IPS-18c (cell line): Measurements from ENCODE around the gene BMPR2.
"Not testable (repeated sequence)": the region's sequence is repeated elsewhere in the genome, so short reads cannot be mapped to it uniquely, and the experiment has no call there.

Experiments
- H3K4me3 ChIP-seq: 2 replicates; pipeline ENCODE4 v1.7.0; 2013; ENCODE audit warnings: low read depth, mild to moderate bottlenecking, low read length, moderate library complexity; ENCODE audit not compliant: insufficient read depth
- H3K9me3 ChIP-seq: one replicate; pipeline ENCODE4 v1.6.1; 2013; ENCODE audit warnings: mild to moderate bottlenecking, low read length, moderate library complexity; ENCODE audit not compliant: control insufficient read depth, insufficient read depth

BMPR2 gene

GRCh38 chr2:202426751-202427150 is 50.6 kb downstream of the BMPR2 start:
- Histone ChIP-seq H3K9me3 (no peaks in the 10 kb centered on the region), H3K4me3 (no peak overlapping the region)

GRCh38 chr2:202429164-202429980 is 53.2 kb downstream of the BMPR2 start:
- H3K4me3 ChIP-seq: no peak overlapping the region
- H3K9me3 ChIP-seq: no peaks in the 10 kb centered on the region

DNA sequence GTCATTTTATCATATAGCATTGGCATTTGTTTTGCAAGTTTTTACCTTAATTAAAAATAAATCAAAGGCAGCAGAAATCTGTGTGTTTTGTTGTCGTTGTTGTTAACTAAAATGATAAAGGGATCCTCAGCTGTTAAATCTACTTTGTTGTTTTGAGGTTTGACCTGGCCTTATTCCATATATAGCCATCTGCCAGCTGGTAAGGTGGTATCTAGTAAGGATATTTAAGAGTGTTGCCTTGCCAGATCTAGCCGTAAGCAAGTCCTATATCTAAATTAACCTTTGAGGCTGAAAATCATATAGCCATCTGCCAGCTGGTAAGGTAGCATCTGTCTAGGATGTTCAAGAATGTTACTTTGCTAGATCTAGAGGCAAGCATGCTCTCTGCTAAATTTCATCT is 56.6 kb downstream of the BMPR2 start:
- Histone ChIP-seq H3K4me3 (no peak overlapping the region), H3K9me3 (no peaks in the 10 kb centered on the region)

DNA sequence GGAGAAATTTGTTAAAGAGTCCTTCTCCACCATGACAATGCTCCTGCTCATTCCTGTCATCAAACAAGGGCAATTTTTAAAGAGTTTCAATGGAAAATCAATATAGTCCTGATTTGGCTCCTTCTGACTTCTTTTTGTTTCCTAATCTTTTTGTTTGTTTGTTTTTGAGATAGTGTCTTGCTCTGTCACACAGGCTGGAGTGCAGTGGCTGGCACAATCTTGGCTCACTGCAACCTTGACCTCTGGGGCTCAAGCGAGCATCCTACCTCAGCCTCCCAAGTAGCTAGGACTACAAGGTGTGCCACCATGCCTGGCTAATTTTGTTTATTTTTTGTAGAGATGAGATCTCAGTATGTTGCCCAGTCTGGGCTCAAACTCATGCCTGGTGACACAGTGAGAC is 58.3 kb downstream of the BMPR2 start:
- Histone ChIP-seq H3K9me3 (no peaks in the 10 kb centered on the region), H3K4me3 (no peak overlapping the region)

DNA sequence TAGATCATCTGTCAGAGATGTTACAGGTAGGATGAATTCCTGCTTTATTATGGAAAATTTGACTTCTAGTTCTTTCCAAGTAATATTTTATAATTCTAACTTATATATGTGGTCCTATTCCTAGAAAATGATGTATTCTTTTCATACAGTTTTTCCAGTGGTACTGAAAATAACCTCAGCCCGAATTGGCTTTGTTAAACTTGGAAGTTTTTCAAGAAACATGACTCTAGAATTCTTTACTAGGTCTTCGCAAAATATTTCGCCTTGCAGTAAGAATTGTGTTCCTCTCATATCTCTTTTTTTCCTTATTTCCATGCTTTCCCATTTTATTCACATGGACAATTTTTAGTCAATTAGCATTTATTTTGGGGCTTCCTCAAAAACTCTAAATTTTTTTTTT is 60.5 kb downstream of the BMPR2 start:
- no peaks in the 10 kb centered on the region for H3K9me3 ChIP-seq
- no peak overlapping the region for H3K4me3 ChIP-seq

DNA sequence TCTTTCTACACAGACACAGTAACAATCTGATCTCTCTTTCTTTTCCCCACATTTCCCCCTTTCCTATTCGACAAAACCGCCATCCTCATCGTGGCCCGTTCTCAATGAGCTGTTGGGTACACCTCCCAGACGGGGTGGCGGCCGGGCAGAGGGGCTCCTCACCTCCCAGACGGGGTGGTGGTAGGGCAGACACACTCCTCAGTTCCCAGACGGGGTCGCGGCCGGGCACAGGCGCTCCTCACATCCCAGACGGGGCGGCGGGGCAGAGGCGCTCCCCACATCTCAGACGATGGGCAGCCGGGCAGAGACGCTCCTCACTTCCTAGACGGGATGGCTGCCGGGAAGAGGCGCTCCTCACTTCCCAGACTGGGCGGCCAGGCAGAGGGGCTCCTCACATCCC is 64.0 kb downstream of the BMPR2 start:
- not testable (repeated sequence) for H3K4me3 ChIP-seq, H3K9me3 ChIP-seq

DNA sequence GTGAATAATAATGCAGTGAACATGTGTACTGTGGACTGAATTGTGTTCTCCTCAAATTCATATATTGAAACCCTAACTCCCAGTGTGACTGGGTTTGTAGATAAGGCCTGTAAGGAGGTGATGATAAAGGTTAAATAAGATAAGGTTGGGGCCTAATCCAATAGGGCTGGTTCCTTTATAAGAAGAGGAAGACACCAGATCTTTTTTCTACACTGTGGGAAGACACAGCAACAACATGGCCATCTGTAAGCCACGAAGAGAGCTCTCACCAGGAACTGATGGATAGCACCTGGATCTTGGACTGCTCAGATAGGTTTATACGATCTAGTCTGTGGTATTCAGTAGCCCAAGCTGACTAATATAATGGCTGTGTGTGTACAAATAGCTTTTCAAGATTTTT is 66.8 kb downstream of the BMPR2 start:
- Histone ChIP-seq H3K9me3 (no peaks in the 10 kb centered on the region), H3K4me3 (no peak overlapping the region)

- Histone ChIP-seq H3K4me3 (no peak overlapping the region), H3K9me3 (no peaks in the 10 kb centered on the region)
Observed at GRCh38 chr2:202444000-202444399, 67.9 kb downstream of the BMPR2 start.

DNA sequence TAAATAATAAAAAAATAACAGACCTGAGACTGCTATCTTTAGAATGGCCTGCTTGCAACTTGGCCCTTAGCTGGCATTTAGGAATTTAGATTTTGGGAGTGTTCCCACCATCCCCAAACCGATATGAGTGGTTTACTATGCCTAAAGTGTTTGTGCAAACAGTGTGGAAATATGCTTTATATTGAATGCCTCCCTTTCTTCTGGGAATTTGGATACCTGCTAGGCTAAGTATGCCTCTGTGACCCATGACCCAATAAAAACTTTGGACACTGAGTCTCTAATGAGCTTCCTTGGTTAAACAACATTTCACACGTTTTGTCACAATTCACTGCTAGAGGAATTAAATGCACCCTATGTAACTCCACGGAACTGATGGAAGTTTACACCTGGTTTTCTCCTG is 73.2 kb downstream of the BMPR2 start:
- no peak overlapping the region for H3K4me3 ChIP-seq

DNA sequence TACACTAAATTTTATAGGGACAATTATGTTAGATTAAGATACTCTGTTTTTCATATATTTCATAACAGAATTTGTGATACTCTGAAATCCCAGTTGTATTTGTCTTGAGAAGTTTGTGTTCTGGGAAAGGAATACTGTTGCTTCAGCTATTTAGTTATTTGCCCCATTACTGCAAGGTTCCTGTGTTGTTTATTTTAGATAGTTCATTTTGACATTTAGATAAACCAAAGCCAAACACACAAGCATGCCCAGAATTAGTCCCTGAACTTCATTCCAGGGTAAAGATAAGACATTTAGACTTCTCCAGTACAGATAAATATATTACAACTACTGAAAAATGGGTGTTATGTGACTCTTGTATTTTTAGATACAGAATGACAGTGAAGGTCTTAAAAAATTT is 74.7 kb downstream of the BMPR2 start:
- Histone ChIP-seq H3K9me3 (no peaks in the 10 kb centered on the region), H3K4me3 (no peak overlapping the region)

More for the DNA sequence above, 73.2 kb downstream of the BMPR2 start:
- no peaks in the 10 kb centered on the region for H3K9me3 ChIP-seq

DNA sequence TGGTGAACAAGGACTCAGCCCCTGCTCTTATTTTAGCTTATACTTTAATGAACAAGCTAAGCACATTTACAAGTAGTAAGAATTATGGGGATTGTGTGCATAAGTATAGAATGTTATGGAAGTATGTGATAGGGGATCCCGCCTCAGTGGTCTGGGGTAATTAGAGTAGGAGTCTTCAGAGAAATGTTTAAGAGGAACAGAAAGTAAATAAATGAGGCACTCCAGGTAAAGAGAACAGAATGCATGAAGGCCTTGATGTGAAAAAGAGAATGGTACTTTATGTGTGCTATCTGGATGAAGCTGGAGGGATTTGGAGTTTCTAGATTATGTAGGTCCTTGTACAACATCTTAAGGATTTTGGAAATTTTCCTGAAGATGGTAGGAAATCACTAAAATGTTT is 76.6 kb downstream of the BMPR2 start:
- Histone ChIP-seq H3K9me3 (no peaks in the 10 kb centered on the region), H3K4me3 (no peak overlapping the region)

- H3K9me3 ChIP-seq: no peaks in the 10 kb centered on the region
Observed at GRCh38 chr2:202454536-202454935, 78.4 kb downstream of the BMPR2 start.

GRCh38 chr2:202455114-202455513 is 79.0 kb downstream of the BMPR2 start:
- Histone ChIP-seq H3K4me3 (no peak overlapping the region), H3K9me3 (no peaks in the 10 kb centered on the region)

More at GRCh38 chr2:202454536-202454935, 78.4 kb downstream of the BMPR2 start:
- H3K4me3 ChIP-seq: no peak overlapping the region

DNA sequence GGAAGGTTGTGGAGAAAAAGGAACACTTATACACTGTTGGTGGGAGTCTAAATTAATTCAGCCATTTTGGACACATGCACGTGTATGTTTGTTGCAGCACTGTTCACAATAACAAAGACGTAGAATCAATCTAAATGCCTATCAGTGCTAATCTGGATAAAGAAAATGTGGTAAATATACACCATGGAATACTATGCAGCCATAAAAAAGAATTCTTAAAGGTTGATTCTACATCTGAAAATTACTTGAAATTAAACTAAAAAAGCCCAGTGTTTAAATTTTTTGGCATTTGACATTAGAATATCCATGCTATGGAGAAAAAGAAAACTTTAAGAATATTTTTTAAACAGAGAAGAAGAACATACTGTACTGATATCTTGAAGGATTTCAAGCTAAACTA is 84.0 kb downstream of the BMPR2 start:
- no peaks in the 10 kb centered on the region for H3K9me3 ChIP-seq
- no peak overlapping the region for H3K4me3 ChIP-seq

DNA sequence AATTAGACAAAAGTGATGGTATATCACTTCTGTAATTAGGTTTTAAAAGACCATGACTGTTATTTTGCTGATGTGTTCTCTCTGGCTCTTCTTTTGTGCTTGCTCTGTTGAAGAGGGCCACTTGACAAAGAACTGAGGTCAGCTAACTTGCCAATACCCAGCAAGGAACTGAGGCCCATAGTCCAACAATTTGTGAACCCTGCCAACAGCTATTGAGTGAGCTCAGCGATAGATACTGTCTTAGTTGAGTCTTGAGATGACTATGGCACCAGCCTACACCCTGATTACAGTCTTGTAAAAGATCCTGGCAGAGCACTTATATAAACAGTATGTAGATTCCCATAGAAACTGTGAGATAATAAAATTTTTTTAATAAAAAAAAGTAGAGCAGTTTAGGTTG is 103.0 kb downstream of the BMPR2 start:
- no peak overlapping the region for H3K4me3 ChIP-seq
- H3K9me3 ChIP-seq: no peaks in the 10 kb centered on the region

- no peak overlapping the region for H3K4me3 ChIP-seq
Observed at GRCh38 chr2:202479610-202480009, 103.5 kb downstream of the BMPR2 start.

DNA sequence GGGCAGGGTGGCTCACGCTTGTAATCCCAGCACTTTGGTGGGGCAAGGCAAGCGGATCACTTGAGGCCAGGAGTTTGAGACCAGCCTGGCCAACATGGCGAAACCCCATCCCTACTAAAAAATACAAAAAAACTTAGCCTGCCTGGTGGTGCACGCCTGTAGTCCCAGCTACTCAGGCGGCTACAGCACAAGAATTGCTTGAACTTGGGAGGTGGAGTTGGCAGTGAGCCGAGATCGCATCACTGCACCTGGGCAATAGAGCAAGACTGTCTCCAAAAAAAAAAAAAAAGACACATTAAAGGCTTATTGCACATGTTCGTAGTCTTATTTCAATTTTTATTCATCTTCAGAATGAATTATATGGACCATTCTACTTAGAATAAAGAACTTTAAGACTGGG is 110.2 kb downstream of the BMPR2 start:
- Histone ChIP-seq H3K4me3 (no peak overlapping the region), H3K9me3 (no peaks in the 10 kb centered on the region)

More at GRCh38 chr2:202479610-202480009, 103.5 kb downstream of the BMPR2 start:
- no peaks in the 10 kb centered on the region for H3K9me3 ChIP-seq

GRCh38 chr2:202488671-202489070 is 112.5 kb downstream of the BMPR2 start:
- Histone ChIP-seq H3K4me3 (no peak overlapping the region), H3K9me3 (no peaks in the 10 kb centered on the region)

GRCh38 chr2:202490479-202490878 is 114.4 kb downstream of the BMPR2 start:
- H3K9me3 ChIP-seq: no peaks in the 10 kb centered on the region
- H3K4me3 ChIP-seq: no peak overlapping the region
